Measurements from ENCODE around the gene PPHLN1.

Gene PPHLN1

GRCh38 chr12:42445891-42446290 is 119.9 kb downstream of the PPHLN1 start:
- DNase-seq: no peak

DNA sequence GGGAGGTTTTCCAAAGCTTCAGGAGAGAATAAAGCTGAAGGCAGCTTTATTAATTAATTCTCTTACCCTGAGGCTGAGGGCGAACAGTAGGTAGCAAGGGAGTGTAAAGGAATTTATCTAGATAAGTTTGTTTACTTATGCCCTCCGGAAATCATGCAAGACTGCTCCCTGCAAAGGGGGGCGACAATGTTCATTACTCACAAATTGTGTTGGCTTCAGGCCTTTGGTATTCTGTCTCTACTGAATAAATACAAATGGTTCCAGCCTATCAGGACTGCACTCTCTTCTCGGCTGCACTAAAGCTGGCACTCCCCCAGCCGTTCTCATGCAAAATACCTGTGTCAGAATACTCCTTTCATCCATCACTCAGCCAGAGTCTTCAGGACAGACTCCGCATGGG is 120.8 kb downstream of the PPHLN1 start:
- no peak for DNase-seq

DNA sequence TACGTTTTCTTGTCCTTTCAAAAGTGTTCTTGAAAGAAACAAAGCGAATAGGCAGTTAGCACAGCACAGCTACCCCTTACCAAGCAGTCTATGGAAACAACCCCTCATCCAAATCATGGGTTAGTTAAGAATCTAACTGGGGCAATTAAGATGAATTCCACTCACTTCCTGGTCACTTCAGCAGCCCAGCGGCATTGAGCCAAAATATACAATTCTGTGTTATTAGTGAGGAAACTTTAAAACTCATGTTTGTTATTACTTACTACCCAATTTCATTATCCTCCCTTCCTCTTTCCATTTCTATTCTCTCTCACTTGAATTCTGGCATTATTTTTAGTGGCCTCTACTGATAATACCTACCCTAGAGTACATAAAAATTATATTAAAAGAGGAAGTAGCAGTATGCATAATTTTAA is 121.4 kb downstream of the PPHLN1 start:
- DNase-seq: no peak

GRCh38 chr12:42448841-42449240 is 122.9 kb downstream of the PPHLN1 start:
- DNase-seq: no peak

DNA sequence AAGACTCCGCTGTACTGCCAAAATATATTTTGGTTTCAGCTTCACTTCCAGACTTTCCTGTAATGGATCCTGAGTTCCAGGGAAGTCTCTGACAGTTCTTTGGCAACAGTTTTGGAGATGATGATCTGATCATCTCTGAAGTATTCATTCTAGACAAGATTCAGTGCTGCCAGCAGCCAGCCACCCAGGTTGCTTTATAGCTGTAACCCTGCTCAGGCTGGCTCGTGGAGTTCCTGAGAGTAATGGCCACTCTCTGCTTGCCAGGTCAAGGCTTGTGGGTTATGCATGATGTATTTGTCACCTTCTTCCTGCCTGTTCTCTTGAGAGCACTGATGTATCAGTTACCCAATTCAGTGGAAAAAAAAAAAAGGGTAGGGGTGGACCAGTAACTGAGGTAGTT is 124.3 kb downstream of the PPHLN1 start:
- no peak for DNase-seq

GRCh38 chr12:42458575-42458974 is 132.6 kb downstream of the PPHLN1 start:
- DNase-seq: no peak

- DNase-seq: no peak
These were observed 133.4 kb downstream of the PPHLN1 start for GRCh38 chr12:42459336-42459847.

- DNase-seq: no peak
These were observed 136.5 kb downstream of the PPHLN1 start for GRCh38 chr12:42462486-42462885.

DNA sequence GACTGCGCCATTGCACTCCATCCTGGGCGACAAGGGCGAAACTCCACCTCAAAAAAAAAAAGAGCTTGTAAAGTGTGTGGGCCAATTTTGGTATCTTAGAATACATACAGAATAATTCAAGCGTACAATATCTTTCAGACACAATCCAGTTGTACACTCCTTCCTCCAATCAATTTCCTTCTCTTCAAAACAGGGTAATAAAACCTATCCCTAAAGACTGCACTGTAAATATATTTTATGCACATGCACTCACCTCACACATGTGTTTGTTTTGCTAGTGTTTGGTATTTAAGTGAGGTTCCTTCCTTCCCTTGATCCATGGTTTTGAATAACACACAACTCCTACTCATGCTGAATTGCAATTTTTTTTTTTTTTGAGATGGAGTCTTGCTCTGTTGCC is 137.7 kb downstream of the PPHLN1 start:
- no peak for DNase-seq

DNA sequence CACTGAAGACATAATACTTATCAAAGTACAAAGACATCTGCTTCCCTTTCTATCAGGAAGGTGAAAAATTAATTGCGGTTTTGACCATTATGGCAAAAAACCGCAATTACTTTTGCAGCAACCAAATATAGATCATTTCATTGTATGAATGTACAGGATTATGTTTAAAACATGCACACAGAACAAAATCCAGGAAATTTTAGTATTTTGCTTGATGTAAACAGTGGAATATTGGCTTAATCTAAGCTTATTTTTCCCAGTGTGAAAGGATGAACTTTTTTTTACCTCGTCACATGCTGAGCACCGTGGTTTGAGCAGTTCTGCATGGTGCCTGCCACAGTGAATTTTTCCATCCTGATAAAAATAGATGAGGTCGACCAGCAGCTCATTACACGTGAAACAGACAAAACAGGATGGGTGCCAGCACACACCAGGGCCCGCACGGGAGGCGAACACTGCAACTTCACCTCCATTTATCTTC is 142.4 kb downstream of the PPHLN1 start:
- DNase-seq: no peak

DNA sequence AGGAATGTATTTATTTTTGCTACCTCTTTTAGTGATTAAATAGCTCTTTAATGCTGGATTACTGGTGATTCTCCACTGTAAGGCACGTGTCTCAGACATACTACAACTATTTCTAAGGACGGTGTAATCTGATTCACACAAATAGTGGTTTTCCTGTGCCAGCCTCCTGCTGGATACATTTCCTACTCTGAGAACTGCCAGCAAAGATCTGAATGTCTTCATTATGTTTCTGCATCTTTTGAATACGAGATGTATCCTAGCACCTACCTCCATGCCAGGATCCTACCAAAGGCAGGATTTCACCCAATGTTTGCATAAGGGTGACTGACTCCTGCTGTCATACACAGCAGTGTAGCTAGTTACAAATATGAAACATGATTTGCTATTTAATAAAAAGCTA is 143.0 kb downstream of the PPHLN1 start:
- no peak for DNase-seq

GRCh38 chr12:42469355-42470175 is 143.6 kb downstream of the PPHLN1 start:
- no peak for DNase-seq

- no peak for DNase-seq
These were observed 146.4 kb downstream of the PPHLN1 start for GRCh38 chr12:42472376-42472775.

- DNase-seq: no peak
These were observed 147.2 kb downstream of the PPHLN1 start for GRCh38 chr12:42473130-42473529.

DNA sequence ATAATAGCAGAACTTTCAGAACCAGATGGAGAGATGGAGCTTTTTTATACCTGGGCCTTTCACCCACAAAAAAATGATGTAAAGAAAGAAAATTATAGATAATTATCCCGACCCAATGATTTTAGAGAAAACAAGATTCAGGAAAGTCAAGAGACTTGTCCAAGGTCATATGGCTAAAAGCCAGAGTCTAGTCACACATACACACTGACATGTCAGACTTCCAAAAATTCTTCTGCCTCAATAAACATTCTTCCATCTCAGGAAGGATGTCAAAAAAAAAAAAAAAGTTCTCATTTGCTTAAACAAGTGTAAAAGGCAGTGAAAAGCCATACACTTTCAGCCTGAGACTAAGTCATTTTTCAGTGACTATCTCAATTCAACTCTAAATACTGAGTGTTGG is 147.6 kb downstream of the PPHLN1 start:
- no peak for DNase-seq

- no peak for DNase-seq
These were observed 148.4 kb downstream of the PPHLN1 start for GRCh38 chr12:42474391-42474790.

DNA sequence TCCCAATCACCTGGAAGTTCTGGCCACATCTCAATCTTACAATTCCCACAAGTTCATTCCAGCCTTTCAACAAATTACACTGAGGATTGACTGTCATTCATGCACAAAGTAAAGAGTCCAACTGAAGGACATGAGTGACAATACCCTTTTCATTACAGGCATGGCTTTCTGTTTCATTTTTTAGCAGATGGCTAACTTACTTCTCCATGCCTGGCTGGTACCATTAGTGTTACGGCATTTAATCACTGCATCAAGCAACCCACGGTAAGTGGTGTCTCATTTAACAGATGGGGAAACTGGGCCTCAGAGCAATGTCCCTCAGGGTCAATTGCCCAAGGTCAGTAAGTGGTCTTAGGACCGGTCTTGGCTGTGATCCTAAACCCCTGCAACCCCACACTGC is 149.1 kb downstream of the PPHLN1 start:
- DNase-seq: no peak

- DNase-seq: no peak
These were observed 152.0 kb downstream of the PPHLN1 start for GRCh38 chr12:42477941-42478340.

GRCh38 chr12:42481368-42481767 is 155.4 kb downstream of the PPHLN1 start:
- no peak for DNase-seq

GRCh38 chr12:42482041-42482747 is 156.2 kb downstream of the PPHLN1 start:
- DNase-seq: no peak

GRCh38 chr12:42482748-42483520 is 157.0 kb downstream of the PPHLN1 start:
- DNase-seq: peak; percentile 41

DNA sequence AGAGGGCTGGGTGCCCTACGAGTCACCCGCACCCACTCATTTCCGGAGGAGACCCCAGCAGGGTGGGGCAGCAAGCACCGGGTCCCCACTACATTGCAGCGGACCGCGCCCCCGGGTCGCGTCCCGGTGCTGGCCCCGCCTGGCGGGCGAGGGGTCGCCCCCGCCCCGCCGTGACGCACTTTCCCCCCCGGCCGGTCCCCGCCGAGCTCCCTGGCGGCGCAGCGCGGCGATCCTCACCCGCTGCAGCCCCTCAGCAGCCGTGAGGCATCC is 157.5 kb downstream of the PPHLN1 start:
- DNase-seq: peak; percentile 8

GRCh38 chr12:42484996-42485395 is 159.0 kb downstream of the PPHLN1 start:
- no peak for DNase-seq

DNA sequence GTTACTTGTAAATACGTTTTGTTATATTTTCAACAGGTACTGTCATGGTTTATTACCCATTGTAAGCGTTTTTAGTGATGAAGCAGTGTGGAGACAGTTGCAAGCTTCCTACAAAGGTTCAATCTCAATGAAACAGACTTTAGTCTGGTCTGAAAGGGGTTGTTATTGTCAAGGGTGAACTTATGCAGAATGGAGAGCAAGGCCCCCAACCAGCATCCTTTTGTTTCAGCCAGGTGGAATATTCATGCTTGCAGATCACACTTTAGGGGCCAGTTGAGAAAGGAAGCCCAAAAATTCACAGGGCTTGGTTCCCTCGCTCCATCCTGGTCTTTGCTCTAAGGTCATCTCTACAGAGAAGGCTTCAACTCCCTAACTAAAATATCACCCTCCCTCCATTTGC is 159.9 kb downstream of the PPHLN1 start:
- no peak for DNase-seq

Measured in stimulated activated CD4-positive, alpha-beta T cell treated with anti-CD3 and anti-CD28 coated beads, Interleukin-4, amount 100 ng/mL, for 24 hours (primary cell).